OCI-LY7 (cell line): ENCODE results near the gene ARHGAP18. TPM values are rescaled to one million over a fixed set of nuclear protein-coding genes. Genes with fewer than 3 reads are reported as not detected.
A peak's percentile ranks its signal among the peaks of the same experiment; 100 is the strongest.

Experiments
- BruUV-seq: library from RNA; stranded (reverse); fragments of 400-500 nt; replicated peaks from 2 replicates; lab custom pipeline; 2021; lab: Mats Ljungman, UMichigan
- CTCF ChIA-PET: fragments of 300-600 bp; sonication (Branson Sonifier 250); formaldehyde crosslinking; loops from one replicate; lab custom pipeline; 2022; ENCODE audit warnings: antibody characterized with exemption; ENCODE audit not compliant: unreplicated experiment; lab: Charles Lee
- POLR2A ChIA-PET: fragments of 300-600 bp; sonication (Branson Sonifier 250); formaldehyde crosslinking; loops from one replicate; lab custom pipeline; 2022; ENCODE audit warnings: antibody characterized with exemption; lab: Charles Lee
- DNase-seq: peaks from one replicate; pipeline ENCODE4 v3.0.0-alpha.2; 2015; ENCODE audit warnings: low spot score
- H2AFZ ChIP-seq: fragments of 200-600 bp; sonication (generic), shearing (Covaris generic); 2 replicates; pipeline ENCODE4 v1.6.1; 2014; ENCODE audit warnings: mild to moderate bottlenecking, antibody characterized with exemption, low read length, moderate library complexity
- H3K27ac ChIP-seq: fragments of 200-600 bp; sonication (generic); 2 replicates; pipeline ENCODE4 v1.5.1; 2014; ENCODE audit warnings: mixed run types, low read depth, mild to moderate bottlenecking, moderate library complexity, low read length, inconsistent platforms; ENCODE audit not compliant: poor library complexity, severe bottlenecking
- H3K36me3 ChIP-seq: fragments of 200-600 bp; sonication (generic); 2 replicates; pipeline ENCODE4 v1.6.1; 2014; ENCODE audit warnings: mild to moderate bottlenecking, antibody characterized with exemption, low read length, moderate library complexity, mixed read lengths; ENCODE audit not compliant: insufficient read depth
- H3K4me1 ChIP-seq: fragments of 200-600 bp; sonication (generic); 2 replicates; pipeline ENCODE4 v1.5.1; 2014; ENCODE audit warnings: mild to moderate bottlenecking, low read length; ENCODE audit not compliant: insufficient read depth, poor library complexity, severe bottlenecking
- H3K4me2 ChIP-seq: fragments of 200-600 bp; sonication (generic); 2 replicates; pipeline ENCODE4 v1.6.1; 2014; ENCODE audit warnings: mild to moderate bottlenecking, low read length
- H3K4me3 ChIP-seq: fragments of 200-600 bp; sonication (generic); 2 replicates; pipeline ENCODE4 v1.5.1; 2014; ENCODE audit warnings: mild to moderate bottlenecking, low read depth, low read length; ENCODE audit not compliant: poor library complexity, severe bottlenecking
- H3K79me2 ChIP-seq: fragments of 200-600 bp; sonication (generic); 2 replicates; pipeline ENCODE4 v1.6.1; 2016; ENCODE audit warnings: low read depth, mild to moderate bottlenecking, low read length, moderate library complexity, mixed read lengths; ENCODE audit not compliant: insufficient read depth
- H3K9me2 ChIP-seq: fragments of 200-600 bp; sonication (generic); 2 replicates; pipeline ENCODE4 v1.6.1; 2016; ENCODE audit warnings: mild to moderate bottlenecking, low read length, mixed read lengths; ENCODE audit not compliant: insufficient read depth
- H3K9me3 ChIP-seq: fragments of 200-600 bp; sonication (generic); 2 replicates; pipeline ENCODE4 v1.6.1; 2014; ENCODE audit warnings: mild to moderate bottlenecking, mixed run types, low read length, mixed read lengths
- H4K20me1 ChIP-seq: fragments of 200-600 bp; sonication (generic); 2 replicates; pipeline ENCODE4 v1.6.1; 2014; ENCODE audit warnings: mild to moderate bottlenecking, antibody characterized with exemption, low read length, moderate library complexity, mixed read lengths; ENCODE audit not compliant: insufficient read depth
- CTCF ChIP-seq: fragments of 200-600 bp; sonication (generic); conservative IDR thresholded peaks from 2 replicates; pipeline ENCODE4 v1.5.1; 2014; ENCODE audit warnings: mild to moderate bottlenecking, antibody characterized with exemption, low read length, moderate library complexity, mixed read lengths
- EZH2phosphoT487 ChIP-seq: fragments of 200-600 bp; sonication (generic); IDR thresholded peaks from 2 replicates; pipeline ENCODE4 v1.6.1; 2018; ENCODE audit warnings: low read depth, borderline replicate concordance, mild to moderate bottlenecking, mixed run types, antibody characterized with exemption, low read length, moderate library complexity, mixed read lengths
- intact Hi-C: fragments of 100-400 bp; cut with micrococcal nuclease; formaldehyde crosslinking; loops from one replicate; pipeline ENCODE4 v1.10.0; 2022; ENCODE audit not compliant: unreplicated experiment
- total RNA-seq, 2 experiments: library from RNA; depleted of rRNA in 1 of 2; stranded (reverse); fragments of >200 nt in 1 of 2; shearing (Covaris generic) in 1 of 2; gene quantifications; 2 replicates each; pipeline ENCODE4 v1.2.3, GENCODE V29; 2014 to 2022

ARHGAP18 gene
- total RNA-seq, 2 experiments from 2014 or later, result 4.8 to 7.5 TPM

DNA sequence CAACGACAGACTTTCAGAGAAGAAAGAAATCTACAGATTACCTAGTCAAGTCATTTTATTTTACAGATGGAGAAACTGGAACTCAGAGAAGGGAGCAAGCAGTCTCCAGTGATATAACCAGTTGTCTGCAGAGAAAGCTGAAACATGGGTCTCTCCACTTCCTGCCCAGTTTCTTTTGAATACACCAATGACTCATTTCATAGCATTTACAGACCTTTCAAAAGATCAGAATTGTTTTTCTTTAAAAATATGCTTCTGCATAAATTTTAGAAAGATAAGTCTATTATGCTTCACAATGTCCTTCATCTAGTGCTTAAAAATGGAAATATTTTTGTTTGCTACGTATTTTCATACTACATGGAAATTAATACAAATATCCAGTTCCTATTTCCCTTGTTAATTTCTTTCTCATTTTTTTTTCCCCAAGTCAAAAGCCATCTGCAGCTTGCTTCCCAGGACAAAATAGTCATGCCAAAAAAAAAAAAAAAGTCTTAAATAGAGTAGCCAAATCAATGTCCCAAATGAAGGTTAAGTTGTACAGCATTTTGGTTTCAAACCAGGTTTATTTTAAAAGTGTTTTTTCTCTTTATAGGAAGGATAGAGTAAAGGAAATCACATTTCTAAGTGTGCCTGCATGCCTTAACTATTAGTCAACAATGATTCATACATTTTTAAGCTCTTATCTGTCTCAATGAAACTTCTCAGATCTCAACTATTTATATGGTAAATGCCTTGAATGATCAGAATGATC, 36.9 kb downstream of the ARHGAP18 start:
- POLR2A ChIA-PET, result interaction anchor here (0.6 to 1.5 kb wide), 5 partner anchors 13 to 75 kb away, joined by 3 to 4 read pairs (median 3); no protein-coding TSS in a partner anchor

GRCh38 chr6:129672341-129672682, 37.7 kb downstream of the ARHGAP18 start:
- no peak overlapping the region for H3K27ac ChIP-seq
- H3K36me3 ChIP-seq, result no peaks in the 10 kb centered on the region
- H3K4me1 ChIP-seq, result no peaks in the 10 kb centered on the region
- ChIA-PET POLR2A (interaction anchor here (0.6 to 1.5 kb wide), 3 partner anchors 15 to 76 kb away, joined by 3 read pairs; no protein-coding TSS in a partner anchor), CTCF (no interaction called here)
- BruUV-seq, result no TSS peak
- no peak overlapping the region for H3K4me3 ChIP-seq
- H3K79me2 ChIP-seq, result no peaks in the 10 kb centered on the region
- peak overlapping the region; percentile 28; the same call in 1 of the 2 replicates for H2AFZ ChIP-seq
- H3K4me2 ChIP-seq, result no peak overlapping the region
- no peaks in the 10 kb centered on the region for H3K9me3 ChIP-seq
- no peaks in the 10 kb centered on the region for H3K9me2 ChIP-seq
- intact Hi-C loops, result loop anchor here (5.0 kb wide), 1 partner anchor 60 kb away; no protein-coding TSS in a partner anchor
- TF ChIP-seq EZH2phosphoT487, result no peak
- TF ChIP-seq CTCF, result no peak
- no peaks in the 10 kb centered on the region for H4K20me1 ChIP-seq
- no peak for DNase-seq

More for the DNA sequence above, 36.9 kb downstream of the ARHGAP18 start:
- no peak for DNase-seq
- no TSS peak for BruUV-seq
- intact Hi-C loops, result loop anchor here (5.0 kb wide), 1 partner anchor 59 kb away; no protein-coding TSS in a partner anchor
- no peak for TF ChIP-seq CTCF
- TF ChIP-seq EZH2phosphoT487, result no peak
- no peak overlapping the region for H3K27ac ChIP-seq
- H3K4me3 ChIP-seq, result no peak overlapping the region
- H3K9me2 ChIP-seq, result no peaks in the 10 kb centered on the region
- no peaks in the 10 kb centered on the region for H3K36me3 ChIP-seq
- H3K4me1 ChIP-seq, result no peaks in the 10 kb centered on the region
- CTCF ChIA-PET, result no interaction called here
- no peaks in the 10 kb centered on the region for H4K20me1 ChIP-seq
- no peaks in the 10 kb centered on the region for H3K79me2 ChIP-seq
- no peak overlapping the region for H3K4me2 ChIP-seq
- peak overlapping the region; percentile 28; the same call in 1 of the 2 replicates for H2AFZ ChIP-seq
- no peaks in the 10 kb centered on the region for H3K9me3 ChIP-seq
